K562 (cell line): ENCODE measurements around the gene FAM83E. TPM values are rescaled to one million over a fixed set of nuclear protein-coding genes. Genes with fewer than 3 reads are reported as not detected.

Experiments used
- DACH1 ChIP-seq: fragments of 450-650 bp; IDR thresholded peaks from 2 replicates; pipeline ENCODE4 v1.6.1; 2018; ENCODE audit not compliant: partially characterized antibody
- DPF2 ChIP-seq: fragments of 450-650 bp; IDR thresholded peaks from 2 replicates; pipeline ENCODE4 v1.6.1; 2016
- E2F1 ChIP-seq: sonication (generic); formaldehyde crosslinking; IDR thresholded peaks from 2 replicates; pipeline ENCODE4 v1.8.1; 2023; ENCODE audit warnings: mild to moderate bottlenecking, missing genetic modification reagents, moderate library complexity
- ELF4 ChIP-seq: fragments of 450-650 bp; formaldehyde crosslinking; IDR thresholded peaks from 2 replicates; pipeline ENCODE4 v1.4.0; 2022; ENCODE audit warnings: missing genetic modification characterization
- FOXA3 ChIP-seq, 2 experiments: fragments of 450-650 bp in 1 of 2; sonication (generic) in 1 of 2; formaldehyde crosslinking; IDR thresholded peaks in 1 of 2; conservative IDR thresholded peaks in 1 of 2; 2 replicates each; pipeline versions ENCODE4 v1.4.0 to v1.8.0; 2020 to 2022; ENCODE audit warnings: mild to moderate bottlenecking in 2 of 2, missing genetic modification reagents in 1 of 2
- GABPB1 ChIP-seq: sonication (generic); formaldehyde crosslinking; IDR thresholded peaks from 2 replicates; pipeline ENCODE4 v1.8.0; 2022; ENCODE audit warnings: mild to moderate bottlenecking, missing genetic modification reagents
- MLLT1 ChIP-seq, 2 experiments: fragments of 450-650 bp; IDR thresholded peaks; 2 replicates each; pipeline ENCODE4 v1.6.1; 2016
- NR2C2 ChIP-seq, 2 experiments: fragments of 200-800 bp in 1 of 2; sonication (Bioruptor generic) in 1 of 2; sonication (generic) in 1 of 2; formaldehyde crosslinking in 1 of 2; IDR thresholded peaks; 2 replicates each; pipeline versions ENCODE4 v1.6.1 to v1.8.0; 2016 to 2022; ENCODE audit warnings: mild to moderate bottlenecking in 1 of 2, missing compliant biosample characterization in 1 of 2, missing genetic modification characterization in 1 of 2, missing genetic modification reagents in 1 of 2
- PHF20 ChIP-seq: fragments of 450-650 bp; IDR thresholded peaks from 2 replicates; pipeline ENCODE4 v1.6.1; 2018; ENCODE audit not compliant: partially characterized antibody
- SAP30 ChIP-seq: fragments of 200-600 bp; sonication (generic); IDR thresholded peaks from 2 replicates; pipeline ENCODE4 v1.6.1; 2012; ENCODE audit warnings: borderline replicate concordance, low read depth, mild to moderate bottlenecking, moderate library complexity, low read length, control low read depth, inconsistent platforms; ENCODE audit not compliant: insufficient read depth, poor library complexity, severe bottlenecking
- TCF7L2 ChIP-seq: fragments of 150-350 bp; IDR thresholded peaks from 2 replicates; pipeline ENCODE4 v1.6.1; 2016; ENCODE audit warnings: low read depth, mild to moderate bottlenecking, low read length, moderate library complexity
- TFAP4 ChIP-seq: sonication (generic); formaldehyde crosslinking; IDR thresholded peaks from 2 replicates; pipeline ENCODE4 v1.8.0; 2022; ENCODE audit warnings: missing genetic modification reagents, mild to moderate bottlenecking, moderate library complexity, borderline replicate concordance
- TSHZ1 ChIP-seq: fragments of 250-450 bp; sonication (Bioruptor Pico); IDR thresholded peaks from 2 replicates; pipeline ENCODE4 v1.4.0; 2020; ENCODE audit warnings: mild to moderate bottlenecking, moderate library complexity
- ZBTB2 ChIP-seq: fragments of 450-650 bp; IDR thresholded peaks from 2 replicates; pipeline ENCODE4 v1.6.1; 2016; ENCODE audit warnings: antibody characterized with exemption
- ZNF24 ChIP-seq: fragments of 450-650 bp; IDR thresholded peaks from 2 replicates; pipeline ENCODE4 v1.6.1; 2016
- ZNF431 ChIP-seq: sonication (generic); formaldehyde crosslinking; IDR thresholded peaks from 2 replicates; pipeline ENCODE4 v1.8.0; 2022; ENCODE audit warnings: mild to moderate bottlenecking, missing genetic modification reagents
- polyA plus RNA-seq, 8 experiments: library from polyadenylated mRNA; depleted of rRNA in 4 of 8; stranded (reverse) in 5 of 8; unstranded in 3 of 8; fragments of >200 nt; fragmentation: Nextera tagmentation in 2 of 8; fragmentation: Illumina TruSeq in 1 of 8; extraction: Ambion mirVana in 2 of 8; extraction: Trizol in 1 of 8; gene quantifications; 2 replicates each; pipeline versions ENCODE4 v1.2.1 to v1.2.3, GENCODE V29; 2011 to 2014; ENCODE audit warnings: inconsistent platforms in 1 of 8, missing spikeins in 1 of 8
- total RNA-seq, 7 experiments: library from RNA; depleted of rRNA in 6 of 7; stranded (reverse); fragments of >200 nt in 6 of 7; fragmentation: Illumina TruSeq in 2 of 7; extraction: Trizol in 2 of 7; gene quantifications; 2 replicates each; pipeline versions ENCODE4 v1.2.1 to v1.2.3, GENCODE V29; 2011 to 2021; ENCODE audit warnings: low replicate concordance in 1 of 7

The FAM83E gene
- total and polyA plus RNA-seq, 9 of the 15 experiments (the other 6 are each of a cell fraction or from before 2014, with no cell fraction given), result 0.15 to 0.87 (median 0.29) TPM; not detected in 4

GRCh38 chr19:48588670-48589401, 26.0 kb downstream of the FAM83E start (continued):
- TF ChIP-seq TFAP4 (CRISPR knock-in tag) (peak; percentile 83), ELF4 (peak; percentile 25; the same call in 1 of the 2 replicates), GABPB1 (CRISPR knock-in tag) (peak; percentile 85), DPF2 (peak; percentile 89), ZNF431 (CRISPR knock-in tag) (0 out of 2 replicates have a peak, but pooled peaks have one; percentile 42), SAP30 (no peak), FOXA3 (CRISPR knock-in tag; conservative IDR thresholded peaks at IDR 0.05 in 1 of 2, IDR thresholded peaks at IDR 0.05 in 1 of 2) (0 out of 4 replicates have a peak, but pooled peaks of 1 of the 2 experiments have one; percentile 33), MLLT1 (IDR thresholded peaks at IDR 0.05) (peak; percentile 28 to 84; a peak in 2 of 4 replicates), ZBTB2 (peak; percentile 76; the same call in 1 of the 2 replicates), DACH1 (peak; percentile 89), PHF20 (peak; percentile 92), TCF7L2 (no peak), E2F1 (CRISPR knock-in tag) (peak; percentile 76; the same call in 1 of the 2 replicates), ZNF24 (peak; percentile 74; the same call in 1 of the 2 replicates), TSHZ1 (CRISPR knock-in tag) (no peak), NR2C2 (CRISPR knock-in tag; IDR thresholded peaks at IDR 0.05) (no peak), NR2C2 (tag; IDR thresholded peaks at IDR 0.05) (peak; percentile 62; the same call in 1 of the 2 replicates)
